NT2/D1 (cell line): ENCODE results near the gene ZSCAN5A.

Experiments used
- DNase-seq: peaks from one replicate; pipeline ENCODE4 v3.0.0-alpha.2; 2011; ENCODE audit warnings: low read depth, low spot score
- H3K27me3 ChIP-seq: 2 replicates; pipeline ENCODE4 v1.6.0; 2011; ENCODE audit warnings: mild to moderate bottlenecking; ENCODE audit not compliant: insufficient read length, insufficient read depth
- H3K36me3 ChIP-seq: 2 replicates; pipeline ENCODE4 v1.6.1; 2011; ENCODE audit warnings: mild to moderate bottlenecking, low read length, mixed read lengths; ENCODE audit not compliant: insufficient read depth, insufficient read length
- H3K4me1 ChIP-seq: 2 replicates; pipeline ENCODE4 v1.5.1; 2011; ENCODE audit not compliant: insufficient read depth, insufficient read length
- H3K4me3 ChIP-seq: 2 replicates; pipeline ENCODE4 v1.5.1; 2011; ENCODE audit warnings: low read depth; ENCODE audit not compliant: insufficient read length
- H3K9ac ChIP-seq: 2 replicates; pipeline ENCODE4 v1.6.0; 2011; ENCODE audit warnings: low read depth; ENCODE audit not compliant: insufficient read length
- H3K9me3 ChIP-seq: 2 replicates; pipeline ENCODE4 v1.5.1; 2011; ENCODE audit warnings: mild to moderate bottlenecking, low read length; ENCODE audit not compliant: insufficient read depth
- SUZ12 ChIP-seq: IDR thresholded peaks from 2 replicates; pipeline ENCODE4 v1.6.1; 2011; ENCODE audit not compliant: insufficient read length, insufficient read depth; ENCODE audit errors: extremely low read depth
- YY1 ChIP-seq: IDR thresholded peaks from 2 replicates; pipeline ENCODE4 v1.6.1; 2011; ENCODE audit not compliant: insufficient read length, insufficient read depth
- ZNF274 ChIP-seq: IDR thresholded peaks from 2 replicates; pipeline ENCODE4 v1.6.1; 2011; ENCODE audit warnings: mild to moderate bottlenecking, low read depth, low read length

Gene ZSCAN5A

GRCh38 chr19:56291867-56292266, 22.8 kb downstream of the ZSCAN5A start:
- no peak overlapping the region for H3K9ac ChIP-seq
- TF ChIP-seq YY1 (no peak), ZNF274 (no peak), SUZ12 (no peak)
- peaks cover 18% of the 10 kb centered on the region for H3K36me3 ChIP-seq
- DNase-seq = no peak
- H3K4me3 ChIP-seq = no peak overlapping the region
- no peaks in the 10 kb centered on the region for H3K4me1 ChIP-seq
- H3K9me3 ChIP-seq = no peaks in the 10 kb centered on the region
- H3K27me3 ChIP-seq = no peaks in the 10 kb centered on the region

GRCh38 chr19:56290104-56290503, 24.5 kb downstream of the ZSCAN5A start:
- no peak overlapping the region for H3K9ac ChIP-seq
- TF ChIP-seq ZNF274 (no peak), YY1 (no peak), SUZ12 (no peak)
- DNase-seq = no peak

GRCh38 chr19:56284746-56285145, 29.9 kb downstream of the ZSCAN5A start:
- Histone ChIP-seq H3K4me3 (no peak overlapping the region), H3K27me3 (no peaks in the 10 kb centered on the region), H3K9me3 (no peaks in the 10 kb centered on the region), H3K4me1 (no peaks in the 10 kb centered on the region), H3K9ac (no peak overlapping the region), H3K36me3 (peaks cover 14% of the 10 kb centered on the region)
- TF ChIP-seq SUZ12 (no peak), YY1 (no peak), ZNF274 (no peak)
- DNase-seq = no peak

More at GRCh38 chr19:56290104-56290503, 24.5 kb downstream of the ZSCAN5A start:
- Histone ChIP-seq H3K4me1 (no peaks in the 10 kb centered on the region), H3K9me3 (no peaks in the 10 kb centered on the region), H3K36me3 (peaks cover 18% of the 10 kb centered on the region), H3K27me3 (no peaks in the 10 kb centered on the region), H3K4me3 (no peak overlapping the region)

- TF ChIP-seq ZNF274 (no peak), SUZ12 (no peak), YY1 (no peak)
- H3K27me3 ChIP-seq = no peaks in the 10 kb centered on the region
- no peak overlapping the region for H3K9ac ChIP-seq
- DNase-seq = no peak
- peaks cover 10% of the 10 kb centered on the region for H3K36me3 ChIP-seq
- no peak overlapping the region for H3K4me3 ChIP-seq
- no peaks in the 10 kb centered on the region for H3K4me1 ChIP-seq
- no peaks in the 10 kb centered on the region for H3K9me3 ChIP-seq
Measured at GRCh38 chr19:56282809-56283208, 31.8 kb downstream of the ZSCAN5A start.

- peaks cover 7% of the 10 kb centered on the region; the same call in 1 of the 2 replicates for H3K9me3 ChIP-seq
- no peaks in the 10 kb centered on the region for H3K27me3 ChIP-seq
- H3K4me1 ChIP-seq = no peaks in the 10 kb centered on the region
- H3K4me3 ChIP-seq = no peak overlapping the region
- DNase-seq = no peak
- no peak overlapping the region for H3K9ac ChIP-seq
- no peak for TF ChIP-seq ZNF274
- TF ChIP-seq SUZ12 = no peak
- no peak for TF ChIP-seq YY1
- H3K36me3 ChIP-seq = no peaks in the 10 kb centered on the region
Measured at GRCh38 chr19:56273563-56274117, 41.0 kb downstream of the ZSCAN5A start.

GRCh38 chr19:56272161-56272798, 42.4 kb downstream of the ZSCAN5A start, which contains the start of gene EDDM13:
Gene EDDM13 (plus strand): TSS chr19:56272748. CDS start chr19:56272835, 87 bp downstream.
- H3K9me3 ChIP-seq = peaks cover 5% of the 10 kb centered on the region; the same call in 1 of the 2 replicates
- H3K4me1 ChIP-seq = no peaks in the 10 kb centered on the region
- no peak within 1 kb of the TSS for H3K4me3 ChIP-seq
- no peaks in the 10 kb centered on the region for H3K27me3 ChIP-seq
- TF ChIP-seq YY1 (no peak), ZNF274 (no peak), SUZ12 (no peak)
- no peak for DNase-seq
- no peak within 1 kb of the TSS for H3K9ac ChIP-seq
- H3K36me3 ChIP-seq = no peaks in the 10 kb centered on the region

GRCh38 chr19:56271151-56271550, 43.5 kb downstream of the ZSCAN5A start:
- Histone ChIP-seq H3K9me3 (no peaks in the 10 kb centered on the region), H3K27me3 (no peaks in the 10 kb centered on the region), H3K4me1 (no peaks in the 10 kb centered on the region), H3K9ac (no peak overlapping the region), H3K4me3 (no peak overlapping the region), H3K36me3 (no peaks in the 10 kb centered on the region)
- DNase-seq = no peak
- TF ChIP-seq SUZ12 (no peak), ZNF274 (no peak), YY1 (no peak)
